Iris pigment epithelial cell (primary cell): ENCODE measurements around the gene RELN.
"Not testable (repeated sequence)": the region's sequence is repeated elsewhere in the genome, so short reads cannot be mapped to it uniquely, and the experiment has no call there.

Experiments
- DNase-seq: peaks from one replicate; pipeline ENCODE4 v3.0.0-alpha.2; 2011; ENCODE audit warnings: low read depth

The RELN gene

GRCh38 chr7:103781409-103781808 lies 208.0 kb downstream of the RELN start:
- DNase-seq, result no peak

DNA sequence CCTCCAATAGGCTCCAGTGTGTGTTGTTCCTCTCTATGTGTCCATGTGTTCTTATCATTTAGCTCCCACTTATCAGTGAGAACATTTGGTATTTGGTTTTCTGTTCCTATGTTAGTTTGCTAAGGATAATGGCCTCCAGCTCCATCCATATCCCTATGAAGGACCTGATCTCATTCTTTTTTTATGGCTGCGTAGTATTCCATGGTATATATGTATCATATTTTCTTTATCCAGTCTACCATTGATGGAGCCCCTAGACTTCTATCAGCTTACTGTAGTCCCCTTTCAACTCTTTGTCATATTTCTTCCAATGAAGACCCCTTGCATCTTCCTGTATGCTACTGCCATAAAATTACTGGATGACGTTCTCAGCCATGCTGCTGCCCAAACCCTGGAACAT lies 208.9 kb downstream of the RELN start:
- not testable (repeated sequence) for DNase-seq

- no peak for DNase-seq
Observed at GRCh38 chr7:103777440-103777839, 212.0 kb downstream of the RELN start.

DNA sequence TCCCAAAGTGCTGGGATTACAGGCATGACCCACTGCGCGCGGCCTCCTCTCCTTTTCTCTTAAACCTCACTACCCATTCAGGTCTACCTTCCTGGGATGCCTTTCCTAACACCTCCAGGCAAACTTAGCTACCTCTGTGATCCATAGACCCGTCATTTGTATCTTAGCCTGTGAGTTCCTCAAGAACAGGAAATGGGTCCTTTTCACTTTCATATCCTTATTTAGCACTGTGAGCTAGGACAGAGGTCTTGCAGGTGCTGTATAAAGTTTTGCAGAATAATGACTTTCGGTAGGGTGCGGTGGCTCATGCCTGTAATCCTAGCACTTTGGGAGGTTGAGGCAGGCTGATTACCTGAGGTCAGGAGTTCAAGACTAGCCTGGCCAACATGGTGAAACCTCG lies 215.7 kb downstream of the RELN start:
- DNase-seq, result no peak

GRCh38 chr7:103772171-103772773 lies 217.2 kb downstream of the RELN start:
- no peak for DNase-seq

DNA sequence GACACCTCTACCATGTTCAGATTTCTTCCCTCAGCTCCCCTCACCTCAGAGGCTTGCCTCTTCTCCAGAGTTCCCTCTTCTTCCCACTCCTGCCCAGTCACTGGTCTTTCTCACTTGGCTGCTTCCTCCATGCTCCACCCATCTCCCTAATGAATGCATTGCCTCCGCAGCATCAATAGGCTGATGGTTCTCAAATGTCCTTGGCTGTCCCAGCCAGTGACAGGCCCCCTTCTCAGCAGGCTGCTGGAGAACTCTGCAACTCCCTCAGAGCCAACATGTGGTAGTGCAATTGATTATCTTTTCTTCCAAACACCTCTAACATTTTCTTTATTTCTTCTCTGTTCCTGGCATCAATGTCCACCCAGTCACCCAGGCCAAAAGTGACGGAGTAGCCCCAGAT lies 218.2 kb downstream of the RELN start:
- DNase-seq, result no peak

DNA sequence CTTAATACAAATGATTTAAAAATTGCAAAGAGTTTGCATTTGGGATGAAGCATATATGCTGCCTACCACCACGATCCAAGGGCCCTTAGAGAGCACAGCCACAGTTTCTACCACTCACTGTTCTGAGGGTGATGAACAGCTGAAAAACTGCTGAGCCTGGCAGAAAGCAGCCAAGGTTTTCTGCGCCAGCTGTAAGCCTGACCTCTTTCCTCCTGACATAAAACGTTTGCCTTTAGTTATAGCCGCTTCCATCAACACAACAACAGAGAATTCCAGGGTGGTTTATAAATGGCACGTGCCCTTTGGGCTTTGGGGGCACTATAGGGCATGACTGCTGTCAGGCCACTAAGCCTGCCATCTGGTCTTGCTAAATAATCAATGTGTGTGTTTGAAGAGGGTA lies 222.8 kb downstream of the RELN start:
- DNase-seq, result no peak

GRCh38 chr7:103765901-103766300 lies 223.6 kb downstream of the RELN start:
- no peak for DNase-seq

- no peak for DNase-seq
Observed at GRCh38 chr7:103764901-103765300, 224.6 kb downstream of the RELN start.

DNA sequence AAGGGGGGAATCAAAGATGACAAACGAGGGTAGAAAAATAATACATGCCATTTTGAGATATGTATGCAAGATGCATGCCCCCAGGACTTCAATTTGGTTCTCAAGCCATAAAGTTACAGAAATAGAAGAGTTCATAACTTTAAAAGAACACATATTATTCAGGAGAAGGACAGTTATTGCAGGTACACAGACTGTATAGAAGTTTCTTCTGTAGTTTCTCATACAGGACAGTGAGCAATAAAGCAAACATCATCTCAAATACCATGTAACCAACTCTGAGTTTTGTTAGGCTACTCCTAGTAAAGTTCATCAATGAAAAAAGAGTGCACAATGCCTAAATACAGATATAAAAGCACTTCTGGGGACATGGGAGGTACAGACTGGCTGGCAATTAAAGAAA lies 226.6 kb downstream of the RELN start:
- no peak for DNase-seq

DNA sequence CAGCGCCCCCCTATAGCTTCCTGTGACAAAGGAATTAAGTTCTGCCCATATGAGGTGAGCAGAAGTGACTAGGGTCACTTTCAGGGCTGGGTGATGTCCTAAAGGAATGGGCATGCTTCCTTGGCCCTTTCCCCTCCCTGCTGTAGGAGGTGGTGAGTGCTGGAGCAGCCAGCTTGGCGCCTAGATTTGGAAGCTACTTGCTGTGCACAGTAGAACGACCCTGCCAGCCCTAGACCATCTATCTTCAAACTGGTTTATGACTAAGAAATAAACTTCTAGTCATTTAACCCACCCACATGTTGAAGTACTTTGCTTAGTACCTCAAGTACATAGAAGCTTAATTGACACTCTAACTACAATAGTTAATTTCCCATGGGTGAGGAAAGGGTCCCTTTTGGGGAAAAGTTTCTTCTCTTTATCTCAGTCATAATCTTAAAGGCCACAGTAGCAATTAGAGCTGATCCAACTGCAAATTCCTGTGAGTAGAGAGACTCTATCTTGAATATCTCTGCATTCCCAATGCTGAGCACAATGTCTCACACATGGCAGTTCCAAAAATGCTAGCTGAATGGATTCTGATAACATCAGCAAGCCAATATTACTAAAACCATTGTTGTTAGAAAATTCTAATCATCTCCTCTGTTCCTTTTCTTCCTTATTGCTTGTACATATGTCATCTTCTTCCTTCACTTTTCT lies 227.2 kb downstream of the RELN start:
- DNase-seq, result no peak

- DNase-seq, result peak; percentile 28
Observed at GRCh38 chr7:103752995-103753394, 236.5 kb downstream of the RELN start.

DNA sequence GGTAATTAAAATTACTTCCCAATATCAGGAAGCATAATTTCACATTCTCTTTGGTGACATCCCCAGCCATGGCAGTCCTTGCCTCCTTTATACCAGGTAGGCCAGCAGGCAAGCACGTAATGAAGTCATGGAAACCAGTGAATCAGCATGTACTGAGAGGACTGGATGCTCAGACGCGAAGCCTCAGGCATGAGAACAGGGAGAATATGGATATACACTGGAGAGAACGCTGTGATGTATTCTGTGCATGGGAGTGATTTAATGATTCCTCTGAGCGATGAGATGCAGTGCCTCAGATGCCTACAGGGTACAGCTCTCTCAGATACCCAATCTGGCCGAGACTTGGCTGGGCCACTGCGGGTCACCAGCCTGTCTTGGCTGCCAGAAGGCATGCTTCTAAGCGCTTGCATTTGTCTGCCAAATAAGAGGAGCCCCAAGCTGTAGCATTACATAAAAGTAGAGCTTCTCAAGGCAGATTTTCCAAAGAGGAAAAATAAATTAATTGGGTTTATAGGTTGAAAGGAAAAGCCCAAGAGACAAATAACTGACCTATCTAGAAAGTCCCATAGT lies 238.1 kb downstream of the RELN start:
- no peak for DNase-seq

DNA sequence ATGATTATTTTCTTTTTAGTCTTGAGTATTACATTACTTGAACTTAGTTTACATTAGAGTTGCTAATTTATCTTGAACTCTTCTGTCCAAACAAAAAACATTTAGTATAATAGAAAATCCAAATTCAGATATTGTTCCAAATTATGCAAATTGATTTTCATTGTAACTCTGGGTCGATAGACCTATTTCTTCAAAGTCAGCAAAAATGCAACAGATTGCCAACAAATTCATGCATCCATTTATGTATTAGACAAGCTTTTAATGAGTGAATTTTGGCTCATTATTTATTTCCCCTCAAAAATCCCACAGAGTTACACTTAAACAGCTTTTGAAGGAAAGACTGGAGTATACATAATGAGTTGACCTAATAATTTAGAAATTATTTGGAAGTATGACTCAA lies 240.8 kb downstream of the RELN start:
- DNase-seq, result no peak

DNA sequence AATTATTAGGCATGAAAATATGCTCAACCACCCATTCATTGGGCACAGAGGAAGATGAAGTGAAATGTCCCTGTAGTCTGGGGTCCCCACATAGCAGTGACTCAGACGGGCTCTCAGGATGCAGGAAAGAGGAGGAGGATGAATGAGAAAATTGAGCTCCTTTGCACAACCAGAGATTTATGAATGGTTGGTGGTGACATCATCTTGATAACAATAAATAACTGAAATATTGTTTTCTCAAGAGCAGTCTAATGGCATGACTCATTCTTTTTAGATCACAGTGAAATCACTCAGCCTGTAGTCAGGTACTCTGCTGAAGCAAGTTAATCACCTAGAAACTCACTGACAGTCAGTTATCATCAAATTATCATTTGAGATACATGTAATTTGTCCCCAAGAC lies 254.1 kb downstream of the RELN start:
- peak; percentile 87 for DNase-seq

DNA sequence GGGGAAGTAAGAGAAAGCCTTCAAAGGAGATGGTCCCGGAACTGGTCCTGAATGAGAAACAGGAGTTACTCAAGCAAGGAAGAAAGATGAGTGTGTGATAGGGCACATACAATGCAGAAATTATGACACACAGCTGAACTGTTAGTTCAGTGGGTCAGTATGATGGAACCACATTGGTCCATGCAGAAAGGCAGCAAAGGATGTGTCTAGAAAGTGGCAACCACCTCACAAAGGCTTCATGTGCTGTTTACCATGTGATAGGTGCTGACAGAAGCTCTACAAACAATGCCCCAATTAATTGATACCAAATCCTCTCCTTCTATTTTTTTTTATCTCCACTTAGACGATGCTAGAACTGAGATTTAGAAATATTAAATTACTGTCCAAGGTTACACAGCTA lies 258.3 kb downstream of the RELN start:
- no peak for DNase-seq

GRCh38 chr7:103729026-103729425 lies 260.4 kb downstream of the RELN start:
- peak; percentile 47 for DNase-seq

DNA sequence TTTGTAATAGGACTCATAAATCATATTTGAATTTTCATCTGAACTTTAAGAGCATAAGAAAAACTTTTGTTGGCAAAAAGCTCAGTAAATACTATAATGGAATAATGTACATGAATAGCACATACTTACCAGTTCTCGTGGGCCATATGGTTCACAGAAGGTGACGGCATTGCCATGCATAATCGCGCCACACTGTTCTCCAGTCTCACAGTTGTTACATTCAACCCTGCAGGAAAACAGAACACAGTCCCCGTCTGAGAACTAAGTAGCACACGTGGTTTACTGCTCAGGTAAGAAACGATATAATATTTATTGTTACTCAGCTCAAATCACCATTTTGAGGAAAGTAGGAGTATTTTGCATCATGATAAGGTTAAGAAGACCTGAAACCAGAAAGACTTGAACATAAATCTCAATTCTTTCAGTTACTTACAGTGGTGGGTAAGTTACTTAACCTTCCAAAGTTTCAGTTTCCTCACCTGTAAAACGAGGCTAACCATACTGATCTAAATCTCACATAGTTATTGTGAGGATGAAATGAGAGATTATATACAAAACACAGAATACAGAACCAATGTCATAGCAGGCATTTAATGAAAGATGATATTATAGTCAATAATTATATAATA lies 261.4 kb downstream of the RELN start:
- DNase-seq, result no peak

- DNase-seq, result no peak
Observed at GRCh38 chr7:103719070-103719469, 270.4 kb downstream of the RELN start.

GRCh38 chr7:103718482-103719061 lies 270.9 kb downstream of the RELN start:
- DNase-seq, result peak; percentile 53

- DNase-seq, result no peak
Observed at GRCh38 chr7:103717574-103717973, 271.9 kb downstream of the RELN start.

DNA sequence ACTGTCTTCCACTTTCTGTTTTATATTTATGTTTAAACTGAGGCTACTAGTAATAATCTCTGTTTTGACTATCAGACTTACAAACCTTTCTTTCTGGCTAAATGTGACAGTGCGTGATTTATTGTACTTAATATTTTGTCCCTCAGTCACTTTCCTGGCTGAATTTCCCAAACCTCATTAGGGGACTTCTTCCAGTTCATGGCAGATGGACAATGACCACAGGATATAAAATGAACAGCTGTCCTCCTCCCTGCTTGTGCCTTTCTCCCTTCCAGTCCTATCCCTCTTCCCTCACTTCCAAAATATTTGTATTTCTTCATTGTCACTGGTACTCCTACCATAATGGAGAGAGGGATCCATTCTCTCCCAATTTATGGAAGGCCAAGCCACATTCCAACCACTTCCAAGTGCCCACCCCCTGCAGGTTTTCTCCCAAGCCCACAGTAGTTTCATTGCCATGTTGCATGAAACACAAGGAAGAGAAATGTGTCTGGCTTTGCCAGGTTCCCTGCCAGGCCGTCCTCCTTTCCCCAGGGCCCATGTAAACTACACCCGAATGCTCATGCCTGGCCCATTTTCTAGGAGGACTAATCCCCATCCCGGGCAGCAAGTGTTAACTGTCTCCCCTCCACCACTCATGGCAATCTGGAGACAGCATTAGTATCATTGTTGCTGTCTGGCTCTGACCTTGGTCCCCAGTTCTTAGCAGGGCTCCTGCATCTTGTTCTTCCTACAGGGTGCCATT lies 273.9 kb downstream of the RELN start:
- no peak for DNase-seq
